GM18951 (cell line): ENCODE results near the gene PLCB1.

Experiments used
- POLR2A ChIP-seq: IDR thresholded peaks from 4 replicates; pipeline ENCODE4 v1.6.1; 2011; ENCODE audit warnings: mild to moderate bottlenecking; ENCODE audit not compliant: insufficient read length, insufficient read depth; ENCODE audit errors: extremely low read depth
- in situ Hi-C: fragments of 300-500 bp; cut with MboI; formaldehyde crosslinking; loops from one replicate; pipeline ENCODE4 v1.12.0; 2022; ENCODE audit warnings: low sequenced_read_pairs, mixed read lengths, inconsistent platforms; ENCODE audit not compliant: unreplicated experiment

Gene PLCB1

DNA sequence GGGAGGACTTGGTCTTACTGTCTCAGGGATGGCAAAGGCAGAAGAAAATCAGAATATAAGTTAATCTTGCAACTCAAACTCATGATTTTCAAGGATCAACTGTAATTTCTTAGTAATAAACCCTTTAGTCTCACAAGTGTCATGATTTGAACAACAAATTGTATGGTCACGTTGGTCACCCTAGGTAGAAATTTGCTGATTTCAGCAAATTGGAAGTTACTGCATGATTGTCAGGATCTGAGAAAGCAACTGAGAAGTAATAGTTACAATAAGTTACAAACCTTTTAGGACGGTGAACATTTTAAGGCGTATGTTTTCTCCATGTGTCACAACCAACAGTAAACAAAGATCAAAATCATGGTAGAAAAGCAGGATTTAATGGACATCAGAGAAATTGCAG is 375.2 kb downstream of the PLCB1 start:
- TF ChIP-seq POLR2A, result no peak
- in situ Hi-C loops, result no loop called here

- in situ Hi-C loops, result no loop called here
- no peak for TF ChIP-seq POLR2A
These were observed 377.7 kb downstream of the PLCB1 start for GRCh38 chr20:8509809-8510208.

- in situ Hi-C loops, result no loop called here
- TF ChIP-seq POLR2A, result no peak
These were observed 378.7 kb downstream of the PLCB1 start for GRCh38 chr20:8510808-8511207.

DNA sequence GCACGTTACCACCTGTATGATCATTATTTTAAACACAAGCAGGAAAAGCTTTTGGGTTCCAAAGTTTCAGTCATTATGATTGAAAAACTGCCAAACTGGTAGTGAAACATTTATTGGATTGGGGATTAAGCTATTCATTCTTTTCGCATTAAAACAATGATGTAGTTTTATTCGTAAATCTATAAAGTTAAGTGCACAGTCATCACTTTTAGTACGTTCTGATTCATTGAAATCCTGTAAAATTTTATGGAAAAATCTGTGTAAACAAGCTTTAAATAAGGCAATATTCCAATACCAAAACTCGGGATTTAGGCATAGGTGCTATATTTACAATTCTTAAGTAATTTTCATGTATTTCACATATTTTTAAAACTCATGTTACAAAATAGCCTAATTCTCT is 379.9 kb downstream of the PLCB1 start:
- in situ Hi-C loops, result no loop called here
- TF ChIP-seq POLR2A, result no peak

DNA sequence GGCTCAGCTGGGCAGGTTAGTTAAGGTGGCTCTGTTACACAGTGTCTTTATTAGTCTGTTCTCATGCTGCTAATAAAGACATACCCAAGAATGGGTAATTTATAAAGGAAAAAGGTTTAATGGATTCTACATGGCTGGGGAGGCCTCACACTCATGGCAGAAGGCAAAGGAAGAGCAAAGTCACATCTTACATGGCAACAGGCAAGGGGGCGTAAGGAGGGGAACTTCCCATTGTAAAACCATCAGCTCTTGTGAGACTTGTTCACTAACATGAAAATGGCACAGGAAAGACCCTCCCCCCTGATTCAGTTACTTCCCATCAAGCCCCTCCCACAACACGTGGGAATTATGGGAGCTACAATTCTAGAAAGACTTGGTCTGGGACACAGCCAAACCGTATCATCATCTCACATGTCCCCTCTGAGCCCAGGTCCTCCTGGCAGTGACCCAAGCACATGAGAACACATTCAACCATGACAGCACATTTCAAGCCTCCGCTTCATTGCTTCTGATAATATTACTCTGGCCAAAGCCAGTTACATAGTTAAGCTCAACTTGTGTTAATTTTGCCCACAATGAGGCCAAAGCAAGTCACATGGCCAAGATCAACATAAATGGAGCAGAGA is 383.9 kb downstream of the PLCB1 start:
- no peak for TF ChIP-seq POLR2A
- in situ Hi-C loops, result no loop called here

DNA sequence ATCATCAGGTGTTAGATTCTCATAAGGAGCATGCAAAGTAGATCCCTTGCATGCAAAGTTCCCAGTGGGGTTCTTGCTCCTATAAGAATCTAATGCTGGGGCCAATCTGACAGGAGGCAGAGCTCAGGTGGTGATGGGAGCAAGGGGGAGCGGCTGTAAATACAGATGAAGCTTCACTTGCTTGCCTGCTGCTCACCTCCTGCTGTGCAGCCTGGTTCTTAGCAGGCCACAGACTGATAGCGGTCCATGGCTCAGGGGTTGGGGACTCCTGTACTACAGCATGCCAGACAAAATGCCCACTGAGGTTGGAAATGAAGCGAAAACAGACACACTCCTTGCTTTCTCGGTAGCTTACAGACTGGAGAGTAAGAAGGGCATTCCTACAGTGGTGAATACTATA is 386.8 kb downstream of the PLCB1 start:
- in situ Hi-C loops, result no loop called here
- TF ChIP-seq POLR2A, result no peak

- no peak for TF ChIP-seq POLR2A
- in situ Hi-C loops, result no loop called here
These were observed 387.8 kb downstream of the PLCB1 start for GRCh38 chr20:8519887-8520286.

DNA sequence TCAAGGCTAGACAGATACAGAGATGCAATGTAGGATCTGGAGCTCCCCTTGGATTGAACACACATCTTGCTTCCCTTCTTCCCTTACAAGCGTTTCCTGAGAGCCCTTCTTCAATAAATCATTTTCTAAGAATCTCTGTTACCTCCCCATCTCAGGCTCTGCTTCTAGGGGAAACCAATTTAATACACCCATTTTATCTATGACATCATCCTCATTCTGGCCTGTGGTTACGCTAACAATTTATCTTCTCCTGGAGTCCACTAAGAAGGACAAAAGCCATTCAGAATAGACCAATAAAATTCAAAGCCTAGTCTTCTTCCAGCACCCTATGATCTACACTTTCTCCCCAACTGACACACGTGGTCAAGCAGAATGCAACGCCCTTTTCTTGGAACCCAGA is 390.1 kb downstream of the PLCB1 start:
- no peak for TF ChIP-seq POLR2A
- in situ Hi-C loops, result no loop called here

DNA sequence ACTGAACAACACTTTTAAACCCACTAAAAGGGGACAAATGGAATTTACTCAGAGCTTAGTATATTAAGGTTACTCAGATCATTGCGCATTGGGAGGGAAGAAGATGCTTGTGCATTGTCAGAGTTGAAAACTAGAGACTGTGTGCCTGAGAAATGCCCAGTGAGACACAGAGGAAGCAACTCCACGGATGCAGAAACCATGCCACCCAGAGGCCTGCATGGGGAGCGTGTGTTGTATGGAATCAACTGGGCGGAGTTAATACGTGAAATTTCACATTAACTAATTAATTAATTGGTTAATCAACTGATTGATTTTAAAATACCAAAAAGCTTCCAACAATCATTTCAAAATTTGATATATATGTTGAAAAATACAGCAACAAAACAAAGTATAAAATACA is 391.6 kb downstream of the PLCB1 start:
- in situ Hi-C loops, result no loop called here
- TF ChIP-seq POLR2A, result no peak

DNA sequence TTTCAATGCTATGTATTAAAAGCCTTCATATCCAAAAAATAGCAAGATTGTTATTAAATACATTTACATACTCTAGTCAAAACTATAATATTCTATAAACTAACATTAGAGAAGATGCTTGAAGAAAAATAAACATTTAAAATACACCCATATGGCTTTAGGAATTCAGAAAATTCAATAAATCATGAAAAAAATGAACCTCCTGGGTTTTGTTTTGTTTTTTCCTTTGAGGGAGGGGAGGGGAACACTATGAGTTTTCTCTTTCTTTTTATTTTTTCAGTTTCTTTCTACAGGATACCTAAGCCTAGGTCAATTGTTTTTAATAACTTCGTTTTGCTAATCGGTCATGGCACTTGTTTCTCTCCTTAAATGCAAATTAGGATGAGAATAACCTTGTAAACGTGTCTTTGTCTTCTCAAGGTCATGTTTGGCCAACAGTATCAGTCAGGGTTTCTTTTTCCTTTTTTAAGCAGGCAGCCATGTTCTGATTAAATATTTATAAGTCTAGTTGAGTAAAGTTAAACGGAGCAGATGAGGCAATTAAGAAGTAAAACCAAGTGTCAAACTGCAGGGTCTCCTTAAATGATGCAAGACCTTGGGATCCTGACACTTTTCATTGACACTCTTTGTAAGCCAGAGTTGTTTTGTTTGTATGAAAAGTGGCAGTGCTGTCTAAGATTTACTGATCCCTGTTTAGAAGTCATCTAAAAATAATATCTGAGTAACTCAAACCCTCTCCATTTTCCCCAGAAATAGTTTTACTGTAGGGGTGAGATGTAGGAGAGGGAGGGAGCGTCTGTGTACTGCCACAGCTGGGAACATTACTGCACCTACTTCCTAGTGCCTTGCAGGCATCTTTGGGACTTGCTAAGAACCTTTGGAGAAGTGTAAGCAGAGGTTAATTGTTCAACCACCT is 392.3 kb downstream of the PLCB1 start:
- in situ Hi-C loops, result no loop called here
- no peak for TF ChIP-seq POLR2A

DNA sequence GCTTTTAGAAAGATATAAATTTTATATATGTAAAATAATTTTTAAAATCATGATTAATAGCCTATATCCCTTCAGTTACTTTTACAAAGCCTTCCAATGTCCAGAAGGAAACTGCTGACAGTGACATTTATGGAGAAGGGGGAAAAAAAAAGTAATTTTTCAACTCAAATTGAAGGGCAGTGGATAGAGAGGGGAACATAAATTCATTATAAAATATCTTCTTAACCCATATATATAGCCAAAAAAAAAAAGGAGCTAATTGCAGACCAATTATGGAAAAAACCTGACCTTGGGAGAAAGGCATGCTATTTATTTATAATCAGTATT is 392.9 kb downstream of the PLCB1 start:
- in situ Hi-C loops, result no loop called here
- TF ChIP-seq POLR2A, result no peak

- in situ Hi-C loops, result no loop called here
- TF ChIP-seq POLR2A, result no peak
These were observed 394.5 kb downstream of the PLCB1 start for GRCh38 chr20:8526610-8527009.

DNA sequence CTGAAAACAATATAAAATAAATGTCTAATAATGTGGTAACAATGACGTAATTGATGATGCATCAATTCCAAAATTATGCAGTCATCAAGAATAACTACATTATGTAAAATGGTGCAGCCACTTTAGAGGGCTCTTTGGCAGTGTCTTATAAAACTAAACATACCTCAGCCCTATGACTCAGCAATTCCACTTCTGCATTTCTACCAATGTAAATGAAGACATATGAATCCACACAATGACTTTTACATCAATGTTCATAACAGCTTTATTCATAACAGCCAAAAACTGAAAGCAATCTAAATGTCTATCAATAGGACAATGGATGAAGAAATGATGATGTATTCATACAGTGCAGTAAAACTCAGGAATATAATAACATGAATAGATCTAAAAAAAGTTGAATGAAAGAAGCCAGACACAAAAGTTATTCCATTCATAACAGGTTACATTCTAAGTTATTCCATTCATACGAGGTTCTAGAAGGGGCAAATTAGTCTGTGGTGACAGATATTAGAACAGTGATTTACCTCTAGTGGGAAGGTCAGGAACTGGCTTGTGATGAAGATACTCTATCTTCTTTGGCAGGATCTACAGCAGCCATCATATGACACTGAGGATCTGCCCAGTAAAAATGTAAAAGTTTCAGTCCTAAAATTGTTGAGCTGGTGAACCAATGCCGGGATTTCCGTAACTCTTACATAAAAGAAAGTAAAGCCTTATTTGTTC is 396.1 kb downstream of the PLCB1 start:
- no peak for TF ChIP-seq POLR2A
- in situ Hi-C loops, result no loop called here

DNA sequence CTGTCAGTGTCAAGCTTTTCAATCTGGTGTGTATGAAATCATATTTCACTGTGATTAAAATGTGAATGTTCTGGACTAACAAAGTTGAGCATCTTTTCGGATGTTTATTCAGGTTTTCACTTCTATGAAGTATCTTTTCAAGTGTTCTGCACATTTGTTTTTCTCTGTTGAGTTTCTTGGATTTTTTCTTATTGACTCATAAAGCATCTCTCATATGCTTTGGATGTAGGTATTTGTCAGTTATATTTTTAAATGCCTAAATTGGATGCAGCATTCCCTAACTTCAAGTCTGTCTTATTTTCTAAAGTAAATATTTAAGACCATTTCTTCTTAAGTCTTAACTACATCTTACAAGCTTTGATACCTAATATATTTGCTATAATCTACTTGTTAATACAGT is 398.0 kb downstream of the PLCB1 start:
- in situ Hi-C loops, result no loop called here
- no peak for TF ChIP-seq POLR2A

DNA sequence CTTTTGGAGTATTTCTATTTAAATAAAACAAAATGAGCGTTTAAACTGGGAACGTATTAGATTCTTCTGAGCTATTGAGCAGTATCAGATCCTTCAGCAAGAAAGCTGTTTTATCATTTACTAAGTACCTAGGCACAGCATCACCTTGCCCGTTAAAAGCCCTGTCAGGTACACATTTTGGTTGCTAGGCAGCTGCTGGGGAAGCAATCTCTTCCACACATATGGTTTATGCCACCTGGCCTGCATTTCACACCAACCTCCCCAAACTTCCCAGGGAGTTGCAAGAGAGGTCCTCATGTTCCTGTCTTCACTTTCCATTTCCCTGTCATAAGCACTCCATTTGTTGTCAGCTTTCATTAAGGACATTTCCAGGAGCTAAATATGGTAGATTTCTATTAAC is 400.1 kb downstream of the PLCB1 start:
- in situ Hi-C loops, result no loop called here
- TF ChIP-seq POLR2A, result no peak
